BJ (cell line): ENCODE results near the gene PDHX. TPM values are rescaled to one million over a fixed set of nuclear protein-coding genes. Genes with fewer than 3 reads are reported as not detected.

Experiments used
- CTCF ChIA-PET: fragments of 350-600 bp; formaldehyde crosslinking; extraction: SDS; loops from one replicate; lab custom pipeline; 2021; ENCODE audit warnings: antibody characterized with exemption, inconsistent platforms; lab: Yijun Ruan, JAX
- POLR2A ChIA-PET: fragments of 300-600 bp; sonication (Branson Sonifier 250); formaldehyde crosslinking; extraction: SDS; loops from one replicate; lab custom pipeline; 2021; ENCODE audit warnings: antibody characterized with exemption; lab: Charles Lee
- DNase-seq: peaks from one replicate; pipeline ENCODE4 v3.0.0-alpha.2; 2011; ENCODE audit warnings: low read depth
- H3K27me3 ChIP-seq: 2 replicates; pipeline ENCODE4 v1.6.0; 2011; ENCODE audit warnings: low read length; ENCODE audit not compliant: control insufficient read depth, insufficient read depth
- H3K36me3 ChIP-seq: 2 replicates; pipeline ENCODE4 v1.5.1; 2011; ENCODE audit warnings: low read length; ENCODE audit not compliant: control insufficient read depth, insufficient read depth
- H3K4me3 ChIP-seq: 2 replicates; pipeline ENCODE4 v1.5.1; 2011; ENCODE audit warnings: low read depth, mild to moderate bottlenecking, control low read depth, low read length
- polyA minus RNA-seq: library from RNA; depleted of rRNA, polyadenylated mRNA; stranded (reverse); fragments of >200 nt; gene quantifications from 2 replicates; pipeline ENCODE4 v1.2.3, GENCODE V29; 2011; rRNA and poly(A)+ RNA removed
- polyA plus RNA-seq: library from polyadenylated mRNA; depleted of rRNA; stranded (reverse); fragments of >200 nt; gene quantifications from 2 replicates; pipeline ENCODE4 v1.2.3, GENCODE V29; 2011; rRNA removed
- TF ChIP-seq, protein P1 (sequence below): IDR thresholded peaks from 2 replicates; pipeline ENCODE4 v1.5.1; 2011; ENCODE audit warnings: low read depth, mild to moderate bottlenecking, control low read depth, inconsistent platforms, low read length, moderate library complexity; ENCODE audit not compliant: insufficient read depth

Gene PDHX
- polyA plus RNA-seq (21.7 and 29.7 TPM in 2 replicates), polyA minus RNA-seq (14.9 and 21.6 TPM in 2 replicates)

DNA sequence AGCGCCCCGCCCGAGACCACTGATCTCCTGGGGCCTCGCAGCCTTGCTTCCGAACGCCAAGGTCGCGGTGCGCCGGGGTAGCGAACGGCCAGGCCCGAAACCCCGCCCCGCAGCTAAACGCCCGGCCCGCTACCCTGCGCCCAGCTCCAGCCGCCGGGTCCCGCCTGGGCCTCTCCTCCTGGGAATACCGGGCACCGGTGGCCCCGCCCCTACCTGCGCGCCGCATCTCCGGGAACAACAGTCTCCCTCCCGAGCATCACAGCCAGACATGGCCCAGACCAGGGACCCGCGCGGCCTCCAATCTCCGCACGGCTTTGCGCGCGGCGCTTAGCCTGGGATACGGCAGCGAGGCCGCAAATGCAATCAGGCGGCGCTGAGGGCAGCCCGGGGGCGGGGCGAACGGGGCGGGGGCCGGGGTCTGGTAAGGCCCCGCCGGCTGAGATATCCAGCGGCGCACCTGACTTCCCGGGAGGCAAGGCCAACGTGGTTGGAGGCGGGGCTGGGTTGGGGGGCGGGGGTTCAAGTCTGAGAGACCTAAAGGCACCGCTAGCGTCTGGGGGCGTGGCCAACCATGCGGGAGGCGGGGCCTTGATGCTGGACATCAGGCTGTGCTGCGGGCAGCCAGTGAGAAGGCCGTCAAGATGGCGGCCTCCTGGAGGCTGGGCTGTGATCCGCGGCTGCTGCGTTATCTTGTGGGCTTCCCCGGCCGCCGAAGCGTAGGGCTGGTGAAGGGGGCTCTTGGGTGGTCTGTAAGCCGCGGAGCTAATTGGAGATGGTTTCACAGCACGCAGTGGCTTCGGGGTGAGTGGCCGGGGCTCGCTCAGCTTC lies at the start of gene PDHX, which contains the start of gene APIP:
TSS of gene PDHX (plus strand) at position 604 of the 828 bp plus-strand sequence. CDS start at position 642, 38 bp downstream.
TSS of gene APIP (minus strand) at position 365 of the 828 bp plus-strand sequence. CDS start at position 270, 95 bp downstream.
- Histone ChIP-seq H3K36me3 (no peaks in the 10 kb centered on the region; the same call in 1 of the 2 replicates), H3K4me3 (peak within 1 kb of the TSS; percentile 91), H3K27me3 (no peaks in the 10 kb centered on the region)
- DNase-seq = peak; percentile 86
- TF ChIP-seq, protein P1, sequence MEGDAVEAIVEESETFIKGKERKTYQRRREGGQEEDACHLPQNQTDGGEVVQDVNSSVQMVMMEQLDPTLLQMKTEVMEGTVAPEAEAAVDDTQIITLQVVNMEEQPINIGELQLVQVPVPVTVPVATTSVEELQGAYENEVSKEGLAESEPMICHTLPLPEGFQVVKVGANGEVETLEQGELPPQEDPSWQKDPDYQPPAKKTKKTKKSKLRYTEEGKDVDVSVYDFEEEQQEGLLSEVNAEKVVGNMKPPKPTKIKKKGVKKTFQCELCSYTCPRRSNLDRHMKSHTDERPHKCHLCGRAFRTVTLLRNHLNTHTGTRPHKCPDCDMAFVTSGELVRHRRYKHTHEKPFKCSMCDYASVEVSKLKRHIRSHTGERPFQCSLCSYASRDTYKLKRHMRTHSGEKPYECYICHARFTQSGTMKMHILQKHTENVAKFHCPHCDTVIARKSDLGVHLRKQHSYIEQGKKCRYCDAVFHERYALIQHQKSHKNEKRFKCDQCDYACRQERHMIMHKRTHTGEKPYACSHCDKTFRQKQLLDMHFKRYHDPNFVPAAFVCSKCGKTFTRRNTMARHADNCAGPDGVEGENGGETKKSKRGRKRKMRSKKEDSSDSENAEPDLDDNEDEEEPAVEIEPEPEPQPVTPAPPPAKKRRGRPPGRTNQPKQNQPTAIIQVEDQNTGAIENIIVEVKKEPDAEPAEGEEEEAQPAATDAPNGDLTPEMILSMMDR = no peak
- CTCF ChIA-PET = interaction anchor here (0.8 to 1.9 kb wide), 5 partner anchors 11 to 477 kb away, joined by 3 to 7 read pairs (median 3); no protein-coding TSS in a partner anchor
- POLR2A ChIA-PET = no interaction called here

DNA sequence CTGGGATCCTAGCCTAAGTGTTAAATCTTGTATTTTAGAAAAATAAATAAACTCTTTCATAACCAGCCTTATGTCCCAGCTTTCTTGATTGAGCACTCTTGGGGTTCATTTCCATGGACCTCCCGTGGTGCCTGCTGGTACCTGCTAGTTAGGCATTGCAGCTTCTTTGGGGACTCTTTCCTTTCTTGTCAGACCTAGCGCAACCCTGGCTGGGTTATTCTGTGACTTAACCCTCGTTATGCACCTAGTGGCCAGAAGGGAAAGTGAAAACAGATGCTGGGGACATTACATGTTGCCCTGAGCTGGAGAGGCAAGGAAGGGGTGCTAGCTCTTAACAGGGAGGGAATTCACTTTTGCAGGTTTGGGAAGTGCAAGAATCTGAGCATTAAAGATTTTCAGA lies 47.0 kb upstream of the PDHX start:
- Histone ChIP-seq H3K36me3 (no peaks in the 10 kb centered on the region), H3K4me3 (no peak overlapping the region), H3K27me3 (no peaks in the 10 kb centered on the region; the same call in 1 of the 2 replicates)
- CTCF ChIA-PET = interaction anchor here (1.6 to 1.9 kb wide), 3 partner anchors 9 to 15 kb away, joined by 3 to 5 read pairs (median 5); no protein-coding TSS in a partner anchor
- POLR2A ChIA-PET = no interaction called here
- DNase-seq = no peak
- TF ChIP-seq, protein P1 = 0 out of 2 replicates have a peak, but pooled peaks have one; percentile 16

DNA sequence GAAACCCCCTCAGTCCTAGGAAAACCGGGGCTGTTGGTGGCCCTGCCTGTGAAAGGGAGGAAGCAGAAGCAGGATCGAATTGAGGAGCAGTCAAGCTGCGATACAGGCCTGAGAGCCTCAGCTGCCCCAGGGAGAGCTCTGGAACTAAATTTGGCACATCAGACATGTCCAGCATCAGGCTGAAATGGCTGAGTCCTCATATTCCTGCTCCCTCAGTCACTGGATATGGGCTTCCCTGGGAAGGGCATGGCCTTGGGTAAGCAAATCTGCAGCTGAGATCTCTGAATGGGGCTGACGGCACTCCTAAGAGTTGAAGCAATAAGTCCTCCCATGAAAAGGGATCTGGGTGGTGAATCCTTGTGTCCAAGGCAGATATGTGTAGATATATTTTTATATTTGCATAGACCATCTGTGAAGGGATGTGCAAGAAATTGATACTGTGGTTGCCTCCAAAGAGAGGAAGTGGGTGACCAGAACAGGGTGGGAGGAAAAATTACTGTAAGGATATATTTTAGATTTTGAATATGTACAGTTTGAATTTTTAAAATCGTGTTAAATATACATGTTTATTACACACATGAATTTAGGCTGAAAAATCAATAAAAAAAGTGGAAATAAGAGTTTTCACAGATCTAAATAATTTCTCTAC lies 45.7 kb upstream of the PDHX start:
- no peak overlapping the region for H3K4me3 ChIP-seq
- H3K27me3 ChIP-seq = no peaks in the 10 kb centered on the region
- H3K36me3 ChIP-seq = no peaks in the 10 kb centered on the region
- ChIA-PET POLR2A (no interaction called here), CTCF (interaction anchor here (0.9 to 1.9 kb wide), 3 partner anchors 12 to 16 kb away, joined by 3 to 5 read pairs (median 5); no protein-coding TSS in a partner anchor)
- DNase-seq = no peak
- TF ChIP-seq, protein P1 = no peak

DNA sequence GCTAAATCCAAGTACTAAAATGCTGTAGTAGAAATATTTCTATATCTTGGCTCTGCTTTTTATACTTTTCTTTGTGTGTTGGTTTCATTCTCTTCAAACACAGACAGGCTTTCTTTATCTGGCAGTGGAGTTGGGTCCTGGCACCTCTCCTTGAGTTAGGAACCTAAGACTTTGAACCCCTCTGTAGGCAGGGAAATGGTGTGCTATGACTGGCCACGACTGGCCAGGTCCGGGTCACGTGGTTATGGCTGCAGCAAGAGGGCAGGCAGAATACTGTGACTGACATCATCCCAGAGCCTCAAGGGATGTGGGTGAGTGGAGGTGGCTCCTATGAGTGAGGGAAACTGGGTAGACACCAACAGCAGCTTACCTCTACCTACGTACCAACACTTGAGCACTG lies 42.2 kb upstream of the PDHX start:
- TF ChIP-seq, protein P1 = no peak
- H3K4me3 ChIP-seq = no peak overlapping the region
- DNase-seq = no peak
- CTCF ChIA-PET = interaction anchor here (2.0 kb wide), 1 partner anchor 288 kb away, joined by 5 read pairs; no protein-coding TSS in a partner anchor
- no peaks in the 10 kb centered on the region for H3K36me3 ChIP-seq
- POLR2A ChIA-PET = no interaction called here
- no peaks in the 10 kb centered on the region for H3K27me3 ChIP-seq
